GM23338 (cell line): ENCODE results near the gene LPIN1. TPM values are rescaled to one million over a fixed set of nuclear protein-coding genes. Genes with fewer than 3 reads are reported as not detected.

Experiments
- ATAC-seq: fragments of 200-7000 bp; cut with Tn5 transposase; 3 replicates; pipeline ENCODE4 v1.9.1; 2020
- DNase-seq: peaks from one replicate; pipeline ENCODE4 v3.0.0-alpha.2; 2015; ENCODE audit warnings: low spot score
- H2AFZ ChIP-seq: fragments of 200-600 bp; sonication (generic); 2 replicates; pipeline ENCODE4 v1.8.0; 2016; ENCODE audit warnings: antibody characterized with exemption, mild to moderate bottlenecking, moderate library complexity
- H3F3A ChIP-seq: fragments of 200-600 bp; sonication (generic); replicated peaks from 2 replicates; pipeline ENCODE4 v1.8.0; 2017; ENCODE audit warnings: antibody characterized with exemption, mixed run types, low read depth
- H3K27ac ChIP-seq: fragments of 200-600 bp; sonication (generic); 2 replicates; pipeline ENCODE4 v1.6.1; 2016; ENCODE audit warnings: low read depth
- H3K27me3 ChIP-seq: fragments of 200-600 bp; sonication (generic); 2 replicates; pipeline ENCODE4 v1.8.0; 2016; ENCODE audit warnings: mild to moderate bottlenecking, mixed run types, moderate library complexity; ENCODE audit not compliant: insufficient read depth
- H3K36me3 ChIP-seq: fragments of 200-600 bp; sonication (generic); 2 replicates; pipeline ENCODE4 v1.8.0; 2016; ENCODE audit warnings: mild to moderate bottlenecking; ENCODE audit not compliant: insufficient read depth
- H3K4me1 ChIP-seq: fragments of 200-600 bp; sonication (generic); 2 replicates; pipeline ENCODE4 v1.8.0; 2016; ENCODE audit warnings: mild to moderate bottlenecking, moderate library complexity; ENCODE audit not compliant: insufficient read depth
- H3K4me2 ChIP-seq: fragments of 200-600 bp; sonication (generic); 2 replicates; pipeline ENCODE4 v1.7.1; 2017; ENCODE audit warnings: mixed run types
- H3K4me3 ChIP-seq: fragments of 200-600 bp; sonication (generic); 2 replicates; pipeline ENCODE4 v1.6.1; 2016; ENCODE audit warnings: mixed run types
- H3K79me2 ChIP-seq: fragments of 200-600 bp; sonication (generic); replicated peaks from 2 replicates; pipeline ENCODE4 v1.8.0; 2017; ENCODE audit warnings: mild to moderate bottlenecking; ENCODE audit not compliant: insufficient read depth
- H3K9me2 ChIP-seq: fragments of 200-600 bp; sonication (generic); 2 replicates; pipeline ENCODE4 v1.8.0; 2017; ENCODE audit not compliant: insufficient read depth
- H4K20me1 ChIP-seq: fragments of 200-600 bp; sonication (generic); replicated peaks from 2 replicates; pipeline ENCODE4 v1.8.0; 2017; ENCODE audit warnings: mild to moderate bottlenecking; ENCODE audit not compliant: insufficient read depth
- H3K27ac Mint-ChIP-seq: 2 replicates; pipeline ENCODE4 v1.8.0; 2020; ENCODE audit warnings: inconsistent platforms, mild to moderate bottlenecking, moderate library complexity, mixed read lengths
- H3K27me3 Mint-ChIP-seq: 3 replicates; pipeline ENCODE4 v1.8.0; 2022; ENCODE audit warnings: low read depth, mild to moderate bottlenecking, moderate library complexity, mixed read lengths, inconsistent platforms; ENCODE audit not compliant: insufficient read depth, poor library complexity
- H3K36me3 Mint-ChIP-seq: 3 replicates; pipeline ENCODE4 v1.8.0; 2021; ENCODE audit warnings: low read depth, mild to moderate bottlenecking, inconsistent platforms, moderate library complexity, mixed read lengths
- H3K4me1 Mint-ChIP-seq: 3 replicates; pipeline ENCODE4 v1.8.0; 2020; ENCODE audit warnings: mild to moderate bottlenecking, inconsistent platforms, mixed read lengths
- H3K4me3 Mint-ChIP-seq: 3 replicates; pipeline ENCODE4 v1.8.0; 2021; ENCODE audit warnings: moderate library complexity, mild to moderate bottlenecking, inconsistent platforms, mixed read lengths
- H3K9me3 Mint-ChIP-seq: 3 replicates; pipeline ENCODE4 v1.8.0; 2020; ENCODE audit warnings: moderate library complexity, mild to moderate bottlenecking, inconsistent platforms, mixed read lengths
- CREB1 ChIP-seq: fragments of 250-450 bp; sonication (Bioruptor Pico); IDR thresholded peaks from 2 replicates; pipeline ENCODE4 v1.5.0; 2020; ENCODE audit warnings: low read depth, mild to moderate bottlenecking, moderate library complexity
- EZH2 ChIP-seq: fragments of 200-600 bp; sonication (generic); IDR thresholded peaks from one replicate; pipeline ENCODE4 v1.8.0; 2017; ENCODE audit warnings: antibody characterized with exemption, mild to moderate bottlenecking, low read depth; ENCODE audit not compliant: unreplicated experiment
- EZH2phosphoT487 ChIP-seq: fragments of 200-600 bp; sonication (generic); IDR thresholded peaks from one replicate; pipeline ENCODE4 v1.8.1; 2018; ENCODE audit warnings: antibody characterized with exemption; ENCODE audit not compliant: unreplicated experiment
- JUNB ChIP-seq: IDR thresholded peaks from one replicate; pipeline ENCODE4 v1.6.1; 2016; ENCODE audit warnings: antibody characterized with exemption; ENCODE audit not compliant: unreplicated experiment
- NANOG ChIP-seq: IDR thresholded peaks from 2 replicates; pipeline ENCODE4 v1.6.1; 2016; ENCODE audit warnings: antibody characterized with exemption, borderline replicate concordance
- POLR2AphosphoS5 ChIP-seq: IDR thresholded peaks from 2 replicates; pipeline ENCODE4 v1.6.1; 2016; ENCODE audit warnings: antibody characterized with exemption, low read depth
- STAT1 ChIP-seq: IDR thresholded peaks from one replicate; pipeline ENCODE4 v1.6.1; 2016; ENCODE audit warnings: antibody characterized with exemption; ENCODE audit not compliant: unreplicated experiment
- ZNF114 ChIP-seq: fragments of 250-450 bp; sonication (Bioruptor Pico); IDR thresholded peaks from 2 replicates; pipeline ENCODE4 v1.5.0; 2020; ENCODE audit warnings: mild to moderate bottlenecking, moderate library complexity
- ZNF331 ChIP-seq: fragments of 250-450 bp; sonication (Bioruptor Pico); IDR thresholded peaks from 2 replicates; pipeline ENCODE4 v1.5.0; 2020; ENCODE audit warnings: low read depth, mild to moderate bottlenecking, moderate library complexity
- polyA plus RNA-seq: library from polyadenylated mRNA; unstranded; fragments of >200 nt; fragmentation: Nextera tagmentation; extraction: Ambion mirVana; gene quantifications from 2 replicates; pipeline ENCODE4 v1.2.1, GENCODE V29; 2016
- total RNA-seq: library from RNA; depleted of rRNA; stranded (reverse); fragments of >200 nt; shearing (Covaris generic); gene quantifications from 2 replicates; pipeline ENCODE4 v1.2.3, GENCODE V29; 2014
- TF ChIP-seq, protein P1 (sequence below): IDR thresholded peaks from 2 replicates; pipeline ENCODE4 v1.6.1; 2016; ENCODE audit warnings: antibody characterized with exemption
- TF ChIP-seq, protein P2 (sequence below), 2 experiments: fragments of 200-600 bp in 1 of 2; sonication (generic) in 1 of 2; conservative IDR thresholded peaks; 2 replicates each; pipeline versions ENCODE4 v1.5.1 to v1.6.1; 2016 to 2017; ENCODE audit warnings: antibody characterized with exemption in 2 of 2, low read depth in 2 of 2, mild to moderate bottlenecking in 2 of 2, moderate library complexity in 1 of 2
- TF ChIP-seq, protein P3 (sequence below): IDR thresholded peaks from one replicate; pipeline ENCODE4 v1.6.1; 2018; ENCODE audit warnings: antibody characterized with exemption; ENCODE audit not compliant: unreplicated experiment
- TF ChIP-seq, protein P4 (sequence below): fragments of 250-450 bp; sonication (Bioruptor Pico); IDR thresholded peaks from 2 replicates; pipeline ENCODE4 v1.5.0; 2020; ENCODE audit warnings: mild to moderate bottlenecking, moderate library complexity

Gene LPIN1
- total and polyA plus RNA-seq, 2 experiments from 2014 or later = 4.4 to 9.5 TPM

DNA sequence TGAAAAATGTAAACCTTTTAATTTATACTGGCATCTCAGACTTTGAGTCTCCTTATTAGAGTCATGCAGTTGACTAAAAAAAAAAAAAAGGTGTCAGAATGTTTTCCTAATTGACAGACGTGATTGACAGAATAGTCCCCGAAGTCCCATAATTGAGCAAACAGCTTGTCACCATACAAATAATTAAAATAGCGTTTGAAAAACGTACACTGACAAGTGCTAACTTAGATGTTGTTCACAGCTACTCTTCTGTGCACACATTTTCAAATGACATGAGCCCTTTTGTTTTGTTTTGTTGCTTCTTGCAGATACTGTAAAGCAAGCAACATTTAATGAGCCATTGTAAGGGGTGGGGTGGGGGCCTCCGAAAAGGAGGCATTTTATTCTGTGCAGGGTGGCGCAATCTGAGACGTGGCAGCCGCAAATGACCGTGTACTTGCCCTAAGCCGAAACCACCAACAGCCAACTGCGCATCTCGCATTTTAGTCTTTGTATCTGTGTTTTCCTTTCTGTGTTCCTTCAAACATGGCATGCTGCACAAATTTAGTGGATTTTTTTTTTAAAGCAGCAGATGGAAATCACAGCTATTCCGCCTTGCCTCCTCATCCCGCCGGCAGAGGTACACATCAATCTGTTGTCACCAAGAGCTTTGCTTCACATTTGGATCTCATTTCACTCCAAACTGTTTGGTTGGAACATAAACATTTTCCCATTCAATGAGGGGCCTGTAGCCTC lies 52.4 kb downstream of the LPIN1 start:
- Histone ChIP-seq H3K4me2 (no peak overlapping the region), H3K79me2 (no peaks in the 10 kb centered on the region), H3K27ac (no peak overlapping the region), H3K4me3 (no peak overlapping the region), H3K9me2 (no peaks in the 10 kb centered on the region), H3K36me3 (no peaks in the 10 kb centered on the region), H3F3A (no peaks in the 10 kb centered on the region), H2AFZ (no peak overlapping the region), H3K27me3 (no peaks in the 10 kb centered on the region), H3K4me1 (no peaks in the 10 kb centered on the region), H4K20me1 (no peaks in the 10 kb centered on the region)
- Mint-ChIP-seq H3K27ac (no peak overlapping the region), H3K9me3 (no peaks in the 10 kb centered on the region), H3K27me3 (no peaks in the 10 kb centered on the region), H3K36me3 (peaks cover 5% of the 10 kb centered on the region; the same call in 1 of the 3 replicates), H3K4me3 (no peak overlapping the region), H3K4me1 (no peaks in the 10 kb centered on the region)
- DNase-seq (no peak), ATAC-seq (no peak)
- TF ChIP-seq ZNF331 (no peak), POLR2AphosphoS5 (no peak), EZH2phosphoT487 (no peak), STAT1 (no peak), ZNF114 (CRISPR knock-in tag) (no peak), EZH2 (no peak), JUNB (no peak), CREB1 (CRISPR knock-in tag) (no peak), NANOG (no peak)
- TF ChIP-seq, protein P1, sequence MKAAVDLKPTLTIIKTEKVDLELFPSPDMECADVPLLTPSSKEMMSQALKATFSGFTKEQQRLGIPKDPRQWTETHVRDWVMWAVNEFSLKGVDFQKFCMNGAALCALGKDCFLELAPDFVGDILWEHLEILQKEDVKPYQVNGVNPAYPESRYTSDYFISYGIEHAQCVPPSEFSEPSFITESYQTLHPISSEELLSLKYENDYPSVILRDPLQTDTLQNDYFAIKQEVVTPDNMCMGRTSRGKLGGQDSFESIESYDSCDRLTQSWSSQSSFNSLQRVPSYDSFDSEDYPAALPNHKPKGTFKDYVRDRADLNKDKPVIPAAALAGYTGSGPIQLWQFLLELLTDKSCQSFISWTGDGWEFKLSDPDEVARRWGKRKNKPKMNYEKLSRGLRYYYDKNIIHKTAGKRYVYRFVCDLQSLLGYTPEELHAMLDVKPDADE = no peak
- TF ChIP-seq, protein P2, sequence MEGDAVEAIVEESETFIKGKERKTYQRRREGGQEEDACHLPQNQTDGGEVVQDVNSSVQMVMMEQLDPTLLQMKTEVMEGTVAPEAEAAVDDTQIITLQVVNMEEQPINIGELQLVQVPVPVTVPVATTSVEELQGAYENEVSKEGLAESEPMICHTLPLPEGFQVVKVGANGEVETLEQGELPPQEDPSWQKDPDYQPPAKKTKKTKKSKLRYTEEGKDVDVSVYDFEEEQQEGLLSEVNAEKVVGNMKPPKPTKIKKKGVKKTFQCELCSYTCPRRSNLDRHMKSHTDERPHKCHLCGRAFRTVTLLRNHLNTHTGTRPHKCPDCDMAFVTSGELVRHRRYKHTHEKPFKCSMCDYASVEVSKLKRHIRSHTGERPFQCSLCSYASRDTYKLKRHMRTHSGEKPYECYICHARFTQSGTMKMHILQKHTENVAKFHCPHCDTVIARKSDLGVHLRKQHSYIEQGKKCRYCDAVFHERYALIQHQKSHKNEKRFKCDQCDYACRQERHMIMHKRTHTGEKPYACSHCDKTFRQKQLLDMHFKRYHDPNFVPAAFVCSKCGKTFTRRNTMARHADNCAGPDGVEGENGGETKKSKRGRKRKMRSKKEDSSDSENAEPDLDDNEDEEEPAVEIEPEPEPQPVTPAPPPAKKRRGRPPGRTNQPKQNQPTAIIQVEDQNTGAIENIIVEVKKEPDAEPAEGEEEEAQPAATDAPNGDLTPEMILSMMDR (conservative IDR thresholded peaks at IDR 0.05; ENCODE audit: low read depth in 2 of 2) = no peak
- TF ChIP-seq, protein P3, sequence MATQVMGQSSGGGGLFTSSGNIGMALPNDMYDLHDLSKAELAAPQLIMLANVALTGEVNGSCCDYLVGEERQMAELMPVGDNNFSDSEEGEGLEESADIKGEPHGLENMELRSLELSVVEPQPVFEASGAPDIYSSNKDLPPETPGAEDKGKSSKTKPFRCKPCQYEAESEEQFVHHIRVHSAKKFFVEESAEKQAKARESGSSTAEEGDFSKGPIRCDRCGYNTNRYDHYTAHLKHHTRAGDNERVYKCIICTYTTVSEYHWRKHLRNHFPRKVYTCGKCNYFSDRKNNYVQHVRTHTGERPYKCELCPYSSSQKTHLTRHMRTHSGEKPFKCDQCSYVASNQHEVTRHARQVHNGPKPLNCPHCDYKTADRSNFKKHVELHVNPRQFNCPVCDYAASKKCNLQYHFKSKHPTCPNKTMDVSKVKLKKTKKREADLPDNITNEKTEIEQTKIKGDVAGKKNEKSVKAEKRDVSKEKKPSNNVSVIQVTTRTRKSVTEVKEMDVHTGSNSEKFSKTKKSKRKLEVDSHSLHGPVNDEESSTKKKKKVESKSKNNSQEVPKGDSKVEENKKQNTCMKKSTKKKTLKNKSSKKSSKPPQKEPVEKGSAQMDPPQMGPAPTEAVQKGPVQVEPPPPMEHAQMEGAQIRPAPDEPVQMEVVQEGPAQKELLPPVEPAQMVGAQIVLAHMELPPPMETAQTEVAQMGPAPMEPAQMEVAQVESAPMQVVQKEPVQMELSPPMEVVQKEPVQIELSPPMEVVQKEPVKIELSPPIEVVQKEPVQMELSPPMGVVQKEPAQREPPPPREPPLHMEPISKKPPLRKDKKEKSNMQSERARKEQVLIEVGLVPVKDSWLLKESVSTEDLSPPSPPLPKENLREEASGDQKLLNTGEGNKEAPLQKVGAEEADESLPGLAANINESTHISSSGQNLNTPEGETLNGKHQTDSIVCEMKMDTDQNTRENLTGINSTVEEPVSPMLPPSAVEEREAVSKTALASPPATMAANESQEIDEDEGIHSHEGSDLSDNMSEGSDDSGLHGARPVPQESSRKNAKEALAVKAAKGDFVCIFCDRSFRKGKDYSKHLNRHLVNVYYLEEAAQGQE = no peak
- TF ChIP-seq, protein P4, sequence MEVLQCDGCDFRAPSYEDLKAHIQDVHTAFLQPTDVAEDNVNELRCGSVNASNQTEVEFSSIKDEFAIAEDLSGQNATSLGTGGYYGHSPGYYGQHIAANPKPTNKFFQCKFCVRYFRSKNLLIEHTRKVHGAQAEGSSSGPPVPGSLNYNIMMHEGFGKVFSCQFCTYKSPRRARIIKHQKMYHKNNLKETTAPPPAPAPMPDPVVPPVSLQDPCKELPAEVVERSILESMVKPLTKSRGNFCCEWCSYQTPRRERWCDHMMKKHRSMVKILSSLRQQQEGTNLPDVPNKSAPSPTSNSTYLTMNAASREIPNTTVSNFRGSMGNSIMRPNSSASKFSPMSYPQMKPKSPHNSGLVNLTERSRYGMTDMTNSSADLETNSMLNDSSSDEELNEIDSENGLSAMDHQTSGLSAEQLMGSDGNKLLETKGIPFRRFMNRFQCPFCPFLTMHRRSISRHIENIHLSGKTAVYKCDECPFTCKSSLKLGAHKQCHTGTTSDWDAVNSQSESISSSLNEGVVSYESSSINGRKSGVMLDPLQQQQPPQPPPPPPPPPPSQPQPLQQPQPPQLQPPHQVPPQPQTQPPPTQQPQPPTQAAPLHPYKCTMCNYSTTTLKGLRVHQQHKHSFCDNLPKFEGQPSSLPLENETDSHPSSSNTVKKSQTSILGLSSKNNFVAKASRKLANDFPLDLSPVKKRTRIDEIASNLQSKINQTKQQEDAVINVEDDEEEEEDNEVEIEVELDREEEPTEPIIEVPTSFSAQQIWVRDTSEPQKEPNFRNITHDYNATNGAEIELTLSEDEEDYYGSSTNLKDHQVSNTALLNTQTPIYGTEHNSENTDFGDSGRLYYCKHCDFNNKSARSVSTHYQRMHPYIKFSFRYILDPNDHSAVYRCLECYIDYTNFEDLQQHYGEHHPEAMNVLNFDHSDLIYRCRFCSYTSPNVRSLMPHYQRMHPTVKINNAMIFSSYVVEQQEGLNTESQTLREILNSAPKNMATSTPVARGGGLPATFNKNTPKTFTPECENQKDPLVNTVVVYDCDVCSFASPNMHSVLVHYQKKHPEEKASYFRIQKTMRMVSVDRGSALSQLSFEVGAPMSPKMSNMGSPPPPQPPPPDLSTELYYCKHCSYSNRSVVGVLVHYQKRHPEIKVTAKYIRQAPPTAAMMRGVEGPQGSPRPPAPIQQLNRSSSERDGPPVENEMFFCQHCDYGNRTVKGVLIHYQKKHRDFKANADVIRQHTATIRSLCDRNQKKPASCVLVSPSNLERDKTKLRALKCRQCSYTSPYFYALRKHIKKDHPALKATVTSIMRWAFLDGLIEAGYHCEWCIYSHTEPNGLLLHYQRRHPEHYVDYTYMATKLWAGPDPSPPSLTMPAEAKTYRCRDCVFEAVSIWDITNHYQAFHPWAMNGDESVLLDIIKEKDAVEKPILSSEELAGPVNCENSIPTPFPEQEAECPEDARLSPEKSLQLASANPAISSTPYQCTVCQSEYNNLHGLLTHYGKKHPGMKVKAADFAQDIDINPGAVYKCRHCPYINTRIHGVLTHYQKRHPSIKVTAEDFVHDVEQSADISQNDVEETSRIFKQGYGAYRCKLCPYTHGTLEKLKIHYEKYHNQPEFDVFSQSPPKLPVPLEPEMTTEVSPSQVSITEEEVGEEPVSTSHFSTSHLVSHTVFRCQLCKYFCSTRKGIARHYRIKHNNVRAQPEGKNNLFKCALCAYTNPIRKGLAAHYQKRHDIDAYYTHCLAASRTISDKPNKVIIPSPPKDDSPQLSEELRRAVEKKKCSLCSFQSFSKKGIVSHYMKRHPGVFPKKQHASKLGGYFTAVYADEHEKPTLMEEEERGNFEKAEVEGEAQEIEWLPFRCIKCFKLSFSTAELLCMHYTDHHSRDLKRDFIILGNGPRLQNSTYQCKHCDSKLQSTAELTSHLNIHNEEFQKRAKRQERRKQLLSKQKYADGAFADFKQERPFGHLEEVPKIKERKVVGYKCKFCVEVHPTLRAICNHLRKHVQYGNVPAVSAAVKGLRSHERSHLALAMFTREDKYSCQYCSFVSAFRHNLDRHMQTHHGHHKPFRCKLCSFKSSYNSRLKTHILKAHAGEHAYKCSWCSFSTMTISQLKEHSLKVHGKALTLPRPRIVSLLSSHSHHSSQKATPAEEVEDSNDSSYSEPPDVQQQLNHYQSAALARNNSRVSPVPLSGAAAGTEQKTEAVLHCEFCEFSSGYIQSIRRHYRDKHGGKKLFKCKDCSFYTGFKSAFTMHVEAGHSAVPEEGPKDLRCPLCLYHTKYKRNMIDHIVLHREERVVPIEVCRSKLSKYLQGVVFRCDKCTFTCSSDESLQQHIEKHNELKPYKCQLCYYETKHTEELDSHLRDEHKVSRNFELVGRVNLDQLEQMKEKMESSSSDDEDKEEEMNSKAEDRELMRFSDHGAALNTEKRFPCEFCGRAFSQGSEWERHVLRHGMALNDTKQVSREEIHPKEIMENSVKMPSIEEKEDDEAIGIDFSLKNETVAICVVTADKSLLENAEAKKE (CRISPR knock-in tag) = no peak
